ENCODE results near the gene GBP7. TPM values are rescaled to one million over a fixed set of nuclear protein-coding genes. Genes with fewer than 3 reads are reported as not detected.

The GBP7 gene
- polyA plus RNA-seq, 3 donors = not detected

- H3K4me3 Mint-ChIP-seq = no peak overlapping the region
- H3K79me2 ChIP-seq (ENCODE audit: insufficient read depth, low read length) = no peaks in the 10 kb centered on the region
- intact Hi-C loops (cut with micrococcal nuclease) = no loop called here
- peaks cover 0 to 3% (median 2%) of the 10 kb centered on the region in 7 donors for H3K9me3 Mint-ChIP-seq
- 60% methylated on average over 1 of the region's 4 CpGs for WGBS (ENCODE audit: insufficient coverage)
- no peak for DNase-seq
- H3K4me1 ChIP-seq (ENCODE audit: control insufficient read depth in 1 of 2, insufficient read depth in 2 of 2, low read length in 2 of 2) = peaks cover 3 to 8% of the 10 kb centered on the region in 2 donors
- no peak overlapping the region for H3K9ac ChIP-seq (ENCODE audit: insufficient read depth, low read length, poor library complexity, severe bottlenecking)
- H3K4me3 ChIP-seq (replicated peaks in 1 of 3; ENCODE audit: low read depth in 2 of 3, low read length in 3 of 3) = no peak overlapping the region
- peaks cover 0 to 3% (median 0%) of the 10 kb centered on the region in 3 donors for H3K27me3 Mint-ChIP-seq (ENCODE audit: low read depth in 3 of 3)
- H3K9me3 ChIP-seq (replicated peaks in 1 of 2; ENCODE audit: control insufficient read depth in 1 of 2, insufficient read depth in 1 of 2, low read length in 2 of 2) = no peaks in the 10 kb centered on the region
- no peaks in the 10 kb centered on the region for H3K36me3 ChIP-seq (replicated peaks in 1 of 2; ENCODE audit: control insufficient read depth in 1 of 2, insufficient read depth in 2 of 2, low read length in 2 of 2)
- no peaks in the 10 kb centered on the region for H3K36me3 Mint-ChIP-seq
- no peak overlapping the region for H3K4me2 ChIP-seq (replicated peaks; ENCODE audit: extremely low read depth, low read length, poor library complexity, severe bottlenecking)
- H3K27ac ChIP-seq (ENCODE audit: low read depth in 1 of 2, low read length in 2 of 2) = no peak overlapping the region
- no peaks in the 10 kb centered on the region for H4K20me1 ChIP-seq (ENCODE audit: insufficient read depth, low read length)
- peaks cover 8% of the 10 kb centered on the region for H3K4me1 Mint-ChIP-seq
- no peaks in the 10 kb centered on the region for H3K27me3 ChIP-seq (ENCODE audit: control insufficient read depth in 2 of 2, insufficient read depth in 2 of 2, low read length in 2 of 2)
- TF ChIP-seq, protein P1, sequence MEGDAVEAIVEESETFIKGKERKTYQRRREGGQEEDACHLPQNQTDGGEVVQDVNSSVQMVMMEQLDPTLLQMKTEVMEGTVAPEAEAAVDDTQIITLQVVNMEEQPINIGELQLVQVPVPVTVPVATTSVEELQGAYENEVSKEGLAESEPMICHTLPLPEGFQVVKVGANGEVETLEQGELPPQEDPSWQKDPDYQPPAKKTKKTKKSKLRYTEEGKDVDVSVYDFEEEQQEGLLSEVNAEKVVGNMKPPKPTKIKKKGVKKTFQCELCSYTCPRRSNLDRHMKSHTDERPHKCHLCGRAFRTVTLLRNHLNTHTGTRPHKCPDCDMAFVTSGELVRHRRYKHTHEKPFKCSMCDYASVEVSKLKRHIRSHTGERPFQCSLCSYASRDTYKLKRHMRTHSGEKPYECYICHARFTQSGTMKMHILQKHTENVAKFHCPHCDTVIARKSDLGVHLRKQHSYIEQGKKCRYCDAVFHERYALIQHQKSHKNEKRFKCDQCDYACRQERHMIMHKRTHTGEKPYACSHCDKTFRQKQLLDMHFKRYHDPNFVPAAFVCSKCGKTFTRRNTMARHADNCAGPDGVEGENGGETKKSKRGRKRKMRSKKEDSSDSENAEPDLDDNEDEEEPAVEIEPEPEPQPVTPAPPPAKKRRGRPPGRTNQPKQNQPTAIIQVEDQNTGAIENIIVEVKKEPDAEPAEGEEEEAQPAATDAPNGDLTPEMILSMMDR (IDR thresholded peaks at IDR 0.05) = no peak
- H2AFZ ChIP-seq (ENCODE audit: insufficient read depth, low read depth, low read length, poor library complexity, severe bottlenecking) = no peak overlapping the region
- peak overlapping the region in 1 of 7 donors; percentile 8 for H3K27ac Mint-ChIP-seq
Measured at GRCh38 chr1:89170170-89171066, 5.4 kb downstream of the GBP7 start.

DNA sequence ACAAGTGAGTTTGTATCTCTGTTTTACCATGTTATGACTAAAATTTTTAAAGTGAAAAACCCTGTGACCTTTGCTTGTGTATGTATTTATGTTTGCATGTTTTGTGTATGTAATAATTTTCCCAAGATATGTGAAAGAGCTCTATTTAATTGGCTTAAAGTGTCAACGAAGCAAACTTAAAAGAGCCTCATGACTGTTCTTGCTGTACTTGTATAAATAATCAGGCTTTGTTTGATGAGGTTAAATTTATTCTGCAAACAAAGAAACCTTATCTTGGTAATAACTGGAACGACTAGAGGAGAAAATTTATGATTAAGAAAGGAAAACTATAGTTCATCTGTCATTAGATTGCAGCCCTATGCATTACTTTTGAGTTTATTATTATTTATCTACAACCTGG is 6.6 kb downstream of the GBP7 start:
- H3K4me1 ChIP-seq (ENCODE audit: control insufficient read depth in 1 of 2, insufficient read depth in 2 of 2, low read length in 2 of 2) = peaks cover 3 to 8% of the 10 kb centered on the region in 2 donors
- H3K36me3 ChIP-seq (replicated peaks in 1 of 2; ENCODE audit: control insufficient read depth in 1 of 2, insufficient read depth in 2 of 2, low read length in 2 of 2) = no peaks in the 10 kb centered on the region
- H3K4me1 Mint-ChIP-seq = peaks cover 8% of the 10 kb centered on the region
- no peaks in the 10 kb centered on the region for H3K79me2 ChIP-seq (ENCODE audit: insufficient read depth, low read length)
- no peak overlapping the region for H3K4me3 ChIP-seq (replicated peaks in 1 of 3; ENCODE audit: low read depth in 2 of 3, low read length in 3 of 3)
- no peaks in the 10 kb centered on the region for H3K9me3 ChIP-seq (replicated peaks in 1 of 2; ENCODE audit: control insufficient read depth in 1 of 2, insufficient read depth in 1 of 2, low read length in 2 of 2)
- no peaks in the 10 kb centered on the region for H3K27me3 ChIP-seq (ENCODE audit: control insufficient read depth in 2 of 2, insufficient read depth in 2 of 2, low read length in 2 of 2)
- no peak overlapping the region for H3K27ac ChIP-seq (ENCODE audit: low read depth in 1 of 2, low read length in 2 of 2)
- DNase-seq = no peak
- H3K27ac Mint-ChIP-seq = no peak overlapping the region
- intact Hi-C loops (cut with micrococcal nuclease) = no loop called here
- H4K20me1 ChIP-seq (ENCODE audit: insufficient read depth, low read length) = no peaks in the 10 kb centered on the region
- TF ChIP-seq, protein P1 (IDR thresholded peaks at IDR 0.05) = no peak
- peaks cover 0 to 3% (median 2%) of the 10 kb centered on the region in 7 donors for H3K9me3 Mint-ChIP-seq
- H3K36me3 Mint-ChIP-seq = no peaks in the 10 kb centered on the region
- no CpG with 5 or more reads among the region's 2 CpGs for WGBS (ENCODE audit: insufficient coverage)
- H3K27me3 Mint-ChIP-seq (ENCODE audit: low read depth in 3 of 3) = peaks cover 0 to 3% (median 0%) of the 10 kb centered on the region in 3 donors
- no peak overlapping the region for H3K4me2 ChIP-seq (replicated peaks; ENCODE audit: extremely low read depth, low read length, poor library complexity, severe bottlenecking)
- no peak overlapping the region for H2AFZ ChIP-seq (ENCODE audit: insufficient read depth, low read depth, low read length, poor library complexity, severe bottlenecking)
- H3K9ac ChIP-seq (ENCODE audit: insufficient read depth, low read length, poor library complexity, severe bottlenecking) = no peak overlapping the region
- H3K4me3 Mint-ChIP-seq = no peak overlapping the region
